H7 (cell line): ENCODE data around the gene TROAP. TPM values are rescaled to one million over a fixed set of nuclear protein-coding genes. Genes with fewer than 3 reads are reported as not detected.
"Not testable (repeated sequence)": the region's sequence is repeated elsewhere in the genome, so short reads cannot be mapped to it uniquely, and the experiment has no call there.

ENCODE experiments used
- DNase-seq: peaks from one replicate; pipeline ENCODE4 v3.0.0; 2012
- H3K27me3 ChIP-seq: 2 replicates; pipeline ENCODE4 v1.6.0; 2011; ENCODE audit warnings: mild to moderate bottlenecking, low read length; ENCODE audit not compliant: control insufficient read depth, insufficient read depth
- H3K36me3 ChIP-seq: replicated peaks from 2 replicates; pipeline ENCODE4 v1.5.1; 2011; ENCODE audit warnings: low read length; ENCODE audit not compliant: control insufficient read depth, insufficient read depth
- H3K4me3 ChIP-seq: 2 replicates; pipeline ENCODE4 v1.5.1; 2011; ENCODE audit warnings: low read depth, mild to moderate bottlenecking, control low read depth, low read length, moderate library complexity; ENCODE audit not compliant: insufficient read depth
- total RNA-seq: library from RNA; depleted of rRNA; stranded (reverse); fragments of >200 nt; shearing (Covaris generic); gene quantifications from 2 replicates; pipeline ENCODE4 v1.2.3, GENCODE V29; 2014; rRNA removed

Gene TROAP
- total RNA-seq, 1 experiment from 2014 or later = 46.1 TPM

GRCh38 chr12:49375406-49375805 is 52.4 kb downstream of the TROAP start:
- H3K27me3 ChIP-seq = no peaks in the 10 kb centered on the region
- H3K4me3 ChIP-seq = no peak overlapping the region
- H3K36me3 ChIP-seq = no peaks in the 10 kb centered on the region
- no peak for DNase-seq

- Histone ChIP-seq H3K4me3 (no peak overlapping the region), H3K27me3 (no peaks in the 10 kb centered on the region), H3K36me3 (no peaks in the 10 kb centered on the region)
- DNase-seq = no peak
Observed at GRCh38 chr12:49377386-49377785, 54.3 kb downstream of the TROAP start.

GRCh38 chr12:49380184-49380583 is 57.1 kb downstream of the TROAP start:
- DNase-seq, H3K4me3 ChIP-seq, H3K27me3 ChIP-seq, H3K36me3 ChIP-seq: not testable (repeated sequence)

Other genes starting within 250 kb of the TROAP start
- not detected in 2 replicates for gene DHH, start 228.5 kb upstream of the TROAP start, total RNA-seq
- gene LMBR1L, start 212.4 kb upstream of the TROAP start, total RNA-seq = 63.0 and 75.6 TPM in 2 replicates
- 3,556 and 4,028 TPM in 2 replicates for gene TUBA1B, start 191.9 kb upstream of the TROAP start, total RNA-seq
- gene TUBA1A, start 134.2 kb upstream of the TROAP start, total RNA-seq = 268 and 321 TPM in 2 replicates
- 1,301 and 1,698 TPM in 2 replicates for gene TUBA1C, start 58.2 kb upstream of the TROAP start, total RNA-seq
- gene PRPH, start 28.1 kb upstream of the TROAP start, total RNA-seq = 2.5 and 5.1 TPM in 2 replicates
- 1.1 and 3.3 TPM in 2 replicates for gene C1QL4, start 13.9 kb downstream of the TROAP start, total RNA-seq
- gene DNAJC22, start 23.6 kb downstream of the TROAP start, total RNA-seq = 0.15 and 0.35 TPM in 2 replicates
- gene SPATS2, start 44.2 kb downstream of the TROAP start, total RNA-seq = 30.2 and 31.9 TPM in 2 replicates
- 0.97 TPM in 1 of 2 replicates, not detected in the other for gene KCNH3, start 215.8 kb downstream of the TROAP start, total RNA-seq
- 113 and 124 TPM in 2 replicates for gene MCRS1, start 244.9 kb downstream of the TROAP start, total RNA-seq